ENCODE results near the gene PLA2G6.

The PLA2G6 gene

DNA sequence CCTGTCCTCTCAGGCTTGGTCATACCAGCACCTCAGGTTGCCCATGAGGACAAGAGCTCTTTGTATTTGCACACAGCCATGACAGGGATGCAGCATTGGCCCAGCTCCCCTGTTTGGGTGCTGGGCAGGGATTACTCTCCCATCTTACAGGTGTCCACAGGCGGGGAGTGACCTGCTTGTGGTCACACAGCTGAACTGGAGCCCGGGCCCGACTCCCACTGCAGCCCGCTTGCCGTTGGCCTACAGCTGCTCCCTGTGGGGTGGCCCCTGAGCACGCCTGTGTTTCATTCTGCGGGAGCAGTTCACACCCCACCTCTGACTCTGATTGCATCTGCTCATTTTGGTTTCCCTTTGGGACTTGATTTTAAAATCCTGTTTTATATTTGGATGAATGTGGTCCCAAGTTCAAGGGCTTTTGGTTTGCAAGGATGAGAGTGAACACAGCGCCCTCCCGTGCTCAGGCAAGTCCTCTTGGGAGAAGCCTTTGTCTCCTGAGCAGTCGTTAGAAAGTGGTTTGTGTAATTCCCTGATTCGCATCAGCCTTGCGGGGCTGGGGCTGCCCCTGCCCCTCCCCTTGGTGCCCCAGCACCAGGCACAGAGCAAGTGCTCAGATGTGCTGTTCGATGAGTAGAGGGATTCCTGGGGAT is 115.1 kb downstream of the PLA2G6 start:
- H3K27ac Mint-ChIP-seq (ENCODE audit: low read depth) = no peak overlapping the region
- H3K4me3 Mint-ChIP-seq = no peak overlapping the region
- DNase-seq (ENCODE audit: low spot score in 2 of 2) = no peak
- no peaks in the 10 kb centered on the region for H3K4me1 Mint-ChIP-seq
- no peaks in the 10 kb centered on the region for H3K27me3 Mint-ChIP-seq
- no peaks in the 10 kb centered on the region for H3K9me3 Mint-ChIP-seq
- ATAC-seq (replicated peaks; ENCODE audit: extremely low read depth, poor library complexity, severe bottlenecking) = no peak
- peaks cover 22% of the 10 kb centered on the region for H3K36me3 Mint-ChIP-seq (ENCODE audit: insufficient read depth)

DNA sequence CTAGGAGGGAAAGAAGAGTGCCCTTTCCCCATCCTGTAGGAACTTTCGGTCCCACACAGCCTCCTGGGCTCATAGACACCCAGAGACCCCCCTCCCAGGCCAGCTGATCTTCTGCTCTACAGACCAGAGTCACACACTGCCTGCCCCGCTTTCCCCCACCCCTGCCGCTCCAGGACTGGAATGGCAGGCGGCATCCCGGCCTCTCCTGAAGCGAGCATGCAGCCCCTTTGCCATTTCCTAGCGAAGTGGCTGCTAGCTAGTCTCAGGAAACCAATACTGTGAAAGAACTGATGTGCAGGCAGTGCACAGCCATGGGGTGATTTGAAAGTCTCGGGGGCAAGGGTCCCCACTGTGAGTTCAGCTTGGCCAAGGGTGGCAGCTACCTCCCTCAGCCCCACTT is 116.1 kb downstream of the PLA2G6 start:
- no peaks in the 10 kb centered on the region for H3K4me1 Mint-ChIP-seq
- no peak overlapping the region for H3K4me3 Mint-ChIP-seq
- ATAC-seq (replicated peaks; ENCODE audit: extremely low read depth, poor library complexity, severe bottlenecking) (no peak), DNase-seq (ENCODE audit: low spot score in 2 of 2) (no peak)
- H3K27me3 Mint-ChIP-seq = no peaks in the 10 kb centered on the region
- H3K36me3 Mint-ChIP-seq (ENCODE audit: insufficient read depth) = peaks cover 22% of the 10 kb centered on the region
- H3K9me3 Mint-ChIP-seq = no peaks in the 10 kb centered on the region
- H3K27ac Mint-ChIP-seq (ENCODE audit: low read depth) = no peak overlapping the region

DNA sequence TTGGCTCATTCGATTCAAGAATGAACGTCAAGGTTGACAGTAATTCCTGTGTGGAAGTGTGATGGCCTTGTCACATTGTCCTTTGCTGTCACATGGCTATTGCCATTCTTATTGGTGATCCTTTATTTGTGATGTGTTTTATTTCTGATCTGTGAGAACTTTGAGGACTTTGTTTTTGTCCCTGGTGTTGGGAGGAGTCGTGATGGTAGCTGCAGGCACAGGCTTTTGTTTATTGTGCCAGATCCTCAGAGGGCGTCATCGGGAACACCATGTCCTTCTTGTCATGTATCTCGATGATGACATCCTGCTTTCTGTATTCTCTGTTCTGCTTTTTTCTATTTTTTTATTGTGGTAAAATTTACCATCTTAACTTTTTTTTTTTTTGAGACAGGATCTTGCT is 118.8 kb downstream of the PLA2G6 start:
- Mint-ChIP-seq H3K4me1 (peaks cover 8% of the 10 kb centered on the region), H3K9me3 (no peaks in the 10 kb centered on the region), H3K36me3 (ENCODE audit: insufficient read depth) (peaks cover 24% of the 10 kb centered on the region), H3K27ac (ENCODE audit: low read depth) (no peak overlapping the region), H3K27me3 (no peaks in the 10 kb centered on the region), H3K4me3 (no peak overlapping the region)
- DNase-seq (ENCODE audit: low spot score in 2 of 2) (no peak), ATAC-seq (replicated peaks; ENCODE audit: extremely low read depth, poor library complexity, severe bottlenecking) (no peak)

Data from central memory CD8-positive, alpha-beta T cell (primary cell).